ENCODE measurements around the gene EIF2A. TPM values are rescaled to one million over a fixed set of nuclear protein-coding genes. Genes with fewer than 3 reads are reported as not detected.

The EIF2A gene
- total RNA-seq, 1 experiment from 2014 or later: 74.1 TPM

DNA sequence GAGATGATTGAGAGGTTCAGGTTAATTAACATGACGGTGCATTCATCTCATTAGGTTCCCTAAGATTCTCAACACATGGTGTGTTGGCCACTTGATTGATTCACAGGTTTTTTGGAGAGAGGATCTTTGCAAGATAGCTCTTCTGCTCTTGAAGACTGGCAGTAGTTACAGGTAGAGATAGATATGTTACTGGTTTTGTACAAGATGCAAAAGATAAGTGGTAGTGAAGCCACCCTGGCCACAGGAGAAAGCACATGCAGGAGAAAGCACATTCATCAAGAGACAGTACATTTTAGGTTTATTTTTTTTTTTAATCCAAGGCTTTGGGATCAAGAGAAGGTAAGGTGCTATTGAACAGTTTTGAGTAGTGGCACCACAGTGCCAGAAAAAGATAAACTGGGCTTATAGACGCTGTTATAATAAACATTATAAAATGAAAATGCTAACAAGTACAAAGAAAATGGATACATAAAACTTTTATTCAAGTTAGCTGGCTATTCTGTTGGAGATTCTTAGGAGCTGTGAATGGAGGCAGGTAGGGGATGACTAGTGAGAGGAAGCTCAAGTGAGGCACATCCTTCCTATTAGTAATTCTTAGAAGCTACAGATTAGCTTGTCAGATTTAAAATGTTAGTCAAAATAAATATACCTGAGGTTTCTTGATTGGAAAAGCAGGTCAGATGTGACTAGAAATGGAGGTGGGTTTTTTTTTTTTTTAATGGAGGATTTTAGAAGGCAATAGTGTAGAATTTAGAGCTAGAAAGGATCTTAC, 67.3 kb downstream of the EIF2A start:
- no peak overlapping the region for H3K9ac ChIP-seq (ENCODE audit: extremely low read depth, insufficient read length, low read length)
- H3K27me3 Mint-ChIP-seq (ENCODE audit: low read depth): no peaks in the 10 kb centered on the region
- H4K8ac ChIP-seq (replicated peaks; ENCODE audit: insufficient read length, low read depth, low read length): no peak overlapping the region
- H4K20me1 ChIP-seq (ENCODE audit: control insufficient read depth, insufficient read depth, insufficient read length): no peaks in the 10 kb centered on the region
- no peak for TF ChIP-seq CTCF (conservative IDR thresholded peaks at IDR 0.05)
- no peak overlapping the region for H3K56ac ChIP-seq (ENCODE audit: insufficient read length, low read depth, low read length)
- no peak overlapping the region for H2BK5ac ChIP-seq (ENCODE audit: insufficient read length, low read length)
- H3K23me2 ChIP-seq (ENCODE audit: insufficient read length, low read depth, low read length, poor library complexity, severe bottlenecking): no peaks in the 10 kb centered on the region
- H2AFZ ChIP-seq (ENCODE audit: low read length): no peak overlapping the region
- no peak overlapping the region; a peak in 1 of 5 replicates for H3K4me3 Mint-ChIP-seq
- no peak for DNase-seq
- H3K4me1 ChIP-seq (ENCODE audit: insufficient read depth, low read length): no peaks in the 10 kb centered on the region; the same call in 1 of the 2 replicates
- no peak overlapping the region for H2BK12ac ChIP-seq (ENCODE audit: insufficient read length, low read depth, low read length)
- H3K79me2 ChIP-seq (ENCODE audit: insufficient read depth, low read length): peaks cover 21% of the 10 kb centered on the region
- H3K4me2 ChIP-seq (ENCODE audit: insufficient read depth, insufficient read length, low read length): no peak overlapping the region
- no peak overlapping the region for H3T11ph ChIP-seq (ENCODE audit: low read length)
- WGBS (ENCODE audit: extremely low coverage, insufficient read length, low lambda C conversion rate): no CpG with 5 or more reads among the region's 2 CpGs
- H2AK5ac ChIP-seq (ENCODE audit: insufficient read length, low read length): no peak overlapping the region
- H3K18ac ChIP-seq (ENCODE audit: insufficient read length, low read depth, low read length): no peak overlapping the region
- H3K9me3 Mint-ChIP-seq: peaks cover 4 to 13% of the 10 kb centered on the region in 2 experiments
- no peak overlapping the region for H3K27ac ChIP-seq (ENCODE audit: insufficient read length, low read depth, low read length)
- peaks cover 41 to 45% (median 42%) of the 10 kb centered on the region in 3 experiments for H3K36me3 Mint-ChIP-seq (ENCODE audit: insufficient read depth in 1 of 3, low read depth in 3 of 3)
- H2BK120ac ChIP-seq (ENCODE audit: low read depth, low read length, poor library complexity, severe bottlenecking): no peak overlapping the region
- H4K91ac ChIP-seq (ENCODE audit: insufficient read length, low read depth, low read length): no peak overlapping the region
- no peaks in the 10 kb centered on the region for H3K27me3 ChIP-seq (ENCODE audit: insufficient read depth, low read length)
- H4K5ac ChIP-seq (ENCODE audit: insufficient read length, low read depth, low read length): no peak overlapping the region
- no peak overlapping the region for H3K23ac ChIP-seq (ENCODE audit: insufficient read length, low read depth, low read length)
- H3K4me1 Mint-ChIP-seq: peaks cover 4 to 11% of the 10 kb centered on the region in 2 experiments; a peak in 2 of 4 replicates
- no peak overlapping the region for H2BK20ac ChIP-seq (ENCODE audit: low read depth, low read length, poor library complexity, severe bottlenecking)
- H3K14ac ChIP-seq (ENCODE audit: insufficient read depth, low read length): no peak overlapping the region
- peaks cover 3% of the 10 kb centered on the region for H3K79me1 ChIP-seq (ENCODE audit: insufficient read depth, low read depth, low read length, poor library complexity, severe bottlenecking)
- no peaks in the 10 kb centered on the region for H3K9me3 ChIP-seq (ENCODE audit: control insufficient read depth, low read depth, low read length)
- H2BK15ac ChIP-seq (ENCODE audit: low read depth, low read length): no peak overlapping the region
- no peak overlapping the region; a peak in 1 of 7 replicates for H3K27ac Mint-ChIP-seq
- no peak overlapping the region for H3K4ac ChIP-seq (ENCODE audit: low read depth, low read length)

All from H9 (cell line).